Cardiac atrium fibroblast (primary cell): ENCODE data around the gene CLIC6. TPM values are rescaled to one million over a fixed set of nuclear protein-coding genes. Genes with fewer than 3 reads are reported as not detected.

Experiments used
- total RNA-seq: library from RNA; depleted of rRNA; stranded (reverse); fragments of >200 nt; gene quantifications from 2 replicates; pipeline ENCODE4 v1.2.3, GENCODE V29; 2015

CLIC6 gene
- not detected in 2 replicates for total RNA-seq

DNA sequence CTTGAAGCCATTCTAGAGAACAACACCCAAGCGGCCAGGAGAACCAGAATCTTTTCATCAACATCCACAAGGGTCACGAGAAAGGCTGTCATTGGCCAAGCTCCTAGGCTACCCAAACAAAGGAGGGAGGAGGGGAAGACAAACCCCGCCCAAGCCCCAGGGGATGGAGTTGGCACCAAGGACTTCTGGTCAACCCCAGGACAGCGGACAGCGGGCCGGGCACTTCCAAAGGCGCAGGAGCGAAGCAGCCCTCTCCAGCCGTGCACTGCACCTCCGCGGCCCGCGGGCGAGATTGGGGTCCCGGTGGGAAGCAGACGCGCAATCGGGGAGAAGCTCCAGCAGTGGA lies at the start of gene CLIC6:
Gene CLIC6 (plus strand): TSS at position 192 of the 346 bp plus-strand sequence. CDS start 395 bp downstream, outside the sequence.

Other genes starting within 250 kb of the CLIC6 start
- gene SMIM34, start 245.0 kb upstream of the CLIC6 start, total RNA-seq, result not detected in 2 replicates
- gene KCNE1, start 156.8 kb upstream of the CLIC6 start, total RNA-seq, result not detected in 2 replicates
- 31.8 and 36.3 TPM in 2 replicates for gene RCAN1, start 53.9 kb upstream of the CLIC6 start, total RNA-seq